Stimulated activated naive B cell treated with anti-CD40 and anti-IgM and Interleukin-4, amounts not matched to agents 10 μg/mL and 1 μg/mL and 100 μg/mL, for 72 hours (primary cell): ENCODE results near the gene PAK4.
A peak's percentile ranks its signal among the peaks of the same experiment; 100 is the strongest.

Source experiments
- ATAC-seq, 2 donors: fragments of 150-1000 bp; cut with Tn5 transposase; replicated peaks; 2 replicates each; pipeline ENCODE4 v1.10.0; 2021; ENCODE audit warnings: moderate library complexity in 1 of 2
- DNase-seq: peaks from one replicate; pipeline ENCODE4 v3.0.0; 2021
- H3K27ac Mint-ChIP-seq: one replicate; pipeline ENCODE4 v1.8.0; 2022; ENCODE audit warnings: mild to moderate bottlenecking, mixed read lengths
- H3K27me3 Mint-ChIP-seq, 2 donors: one replicate each; pipeline ENCODE4 v1.8.0; 2022; ENCODE audit warnings: mixed read lengths in 2 of 2
- H3K36me3 Mint-ChIP-seq, 2 donors: one replicate each; pipeline ENCODE4 v1.8.0; 2022; ENCODE audit warnings: mixed read lengths in 2 of 2, mild to moderate bottlenecking in 1 of 2
- H3K4me1 Mint-ChIP-seq, 2 donors: one replicate each; pipeline ENCODE4 v1.8.0; 2022; ENCODE audit warnings: mixed read lengths in 2 of 2, mild to moderate bottlenecking in 1 of 2
- H3K4me3 Mint-ChIP-seq, 2 donors: one replicate each; pipeline ENCODE4 v1.8.0; 2022; ENCODE audit warnings: mild to moderate bottlenecking in 2 of 2, mixed read lengths in 2 of 2, moderate library complexity in 1 of 2
- H3K9me3 Mint-ChIP-seq, 2 donors: one replicate each; pipeline ENCODE4 v1.8.0; 2022; ENCODE audit warnings: mixed read lengths in 2 of 2, mild to moderate bottlenecking in 1 of 2

PAK4 gene

GRCh38 chr19:39177736-39178135 lies 52.1 kb downstream of the PAK4 start:
- Mint-ChIP-seq H3K9me3 (no peaks in the 10 kb centered on the region), H3K4me1 (no peaks in the 10 kb centered on the region), H3K27me3 (no peaks in the 10 kb centered on the region), H3K4me3 (no peak overlapping the region), H3K27ac (no peak overlapping the region), H3K36me3 (peaks cover 24 to 41% of the 10 kb centered on the region in 2 donors)
- ATAC-seq = no peak
- no peak for DNase-seq

DNA sequence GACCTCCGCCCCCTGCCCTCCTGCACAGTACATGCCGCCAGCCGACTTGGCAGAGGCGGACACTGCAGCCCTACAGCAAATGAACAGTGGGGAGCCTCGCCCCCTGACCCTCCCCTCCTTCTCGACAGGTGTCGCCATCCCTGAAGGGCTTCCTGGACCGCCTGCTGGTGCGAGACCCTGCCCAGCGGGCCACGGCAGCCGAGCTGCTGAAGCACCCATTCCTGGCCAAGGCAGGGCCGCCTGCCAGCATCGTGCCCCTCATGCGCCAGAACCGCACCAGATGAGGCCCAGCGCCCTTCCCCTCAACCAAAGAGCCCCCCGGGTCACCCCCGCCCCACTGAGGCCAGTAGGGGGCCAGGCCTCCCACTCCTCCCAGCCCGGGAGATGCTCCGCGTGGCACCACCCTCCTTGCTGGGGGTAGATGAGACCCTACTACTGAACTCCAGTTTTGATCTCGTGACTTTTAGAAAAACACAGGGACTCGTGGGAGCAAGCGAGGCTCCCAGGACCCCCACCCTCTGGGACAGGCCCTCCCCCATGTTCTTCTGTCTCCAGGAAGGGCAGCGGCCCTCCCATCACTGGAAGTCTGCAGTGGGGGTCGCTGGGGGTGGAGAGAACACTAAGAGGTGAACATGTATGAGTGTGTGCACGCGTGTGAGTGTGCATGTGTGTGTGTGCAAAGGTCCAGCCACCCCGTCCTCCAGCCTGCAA lies 52.9 kb downstream of the PAK4 start:
- no peak overlapping the region for H3K27ac Mint-ChIP-seq
- no peak for ATAC-seq
- H3K27me3 Mint-ChIP-seq = no peaks in the 10 kb centered on the region
- no peak overlapping the region for H3K4me3 Mint-ChIP-seq
- no peaks in the 10 kb centered on the region for H3K9me3 Mint-ChIP-seq
- H3K4me1 Mint-ChIP-seq = no peaks in the 10 kb centered on the region
- peaks cover 21 to 45% of the 10 kb centered on the region in 2 donors for H3K36me3 Mint-ChIP-seq
- DNase-seq = no peak

GRCh38 chr19:39179754-39180153 lies 54.2 kb downstream of the PAK4 start:
- H3K27ac Mint-ChIP-seq = no peak overlapping the region
- no peaks in the 10 kb centered on the region for H3K4me1 Mint-ChIP-seq
- no peaks in the 10 kb centered on the region for H3K9me3 Mint-ChIP-seq
- ATAC-seq = no peak
- DNase-seq = no peak
- no peak overlapping the region for H3K4me3 Mint-ChIP-seq
- no peaks in the 10 kb centered on the region for H3K27me3 Mint-ChIP-seq
- H3K36me3 Mint-ChIP-seq = peaks cover 18 to 36% of the 10 kb centered on the region in 2 donors

- Mint-ChIP-seq H3K4me3 (no peak overlapping the region), H3K4me1 (no peaks in the 10 kb centered on the region), H3K9me3 (no peaks in the 10 kb centered on the region), H3K27me3 (no peaks in the 10 kb centered on the region), H3K27ac (no peak overlapping the region), H3K36me3 (peaks cover 18 to 34% of the 10 kb centered on the region in 2 donors)
- ATAC-seq (no peak), DNase-seq (no peak)
Measured at GRCh38 chr19:39180749-39181148, 55.2 kb downstream of the PAK4 start.

DNA sequence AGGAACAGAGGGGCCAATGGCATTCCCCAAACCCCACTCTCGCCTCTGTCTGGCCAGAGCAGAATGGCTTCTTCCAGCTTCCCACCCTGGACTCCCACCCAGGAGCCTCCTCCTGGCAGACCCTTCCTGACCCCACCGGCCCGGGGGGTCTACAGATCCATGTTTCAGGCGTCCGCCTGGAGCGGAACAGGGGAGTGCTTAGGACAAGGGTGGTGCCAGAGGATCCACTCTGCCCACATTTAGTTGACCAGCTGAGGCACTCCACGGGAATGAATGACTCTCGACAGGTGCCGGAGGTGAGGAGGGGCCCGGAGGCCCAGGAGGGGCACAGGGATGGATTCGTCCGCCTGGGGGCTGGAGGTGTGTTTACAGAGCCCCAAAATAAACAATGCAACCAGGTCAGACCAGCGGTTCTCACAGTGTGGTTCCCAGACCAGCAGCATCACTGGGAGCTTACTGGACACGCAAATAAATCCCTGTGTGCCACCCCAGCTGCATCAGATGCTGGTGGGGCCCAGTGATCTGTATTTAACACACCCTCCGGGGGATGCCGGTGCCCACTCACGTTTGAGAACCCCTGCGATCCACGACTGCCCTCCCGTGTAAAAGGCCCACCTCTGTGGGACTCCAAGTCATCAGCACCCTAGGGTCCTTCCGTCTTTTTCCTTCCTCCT lies 56.1 kb downstream of the PAK4 start:
- H3K36me3 Mint-ChIP-seq = peaks cover 18 to 29% of the 10 kb centered on the region in 2 donors
- no peaks in the 10 kb centered on the region for H3K27me3 Mint-ChIP-seq
- H3K4me3 Mint-ChIP-seq = no peak overlapping the region
- H3K4me1 Mint-ChIP-seq = no peaks in the 10 kb centered on the region
- DNase-seq (no peak), ATAC-seq (no peak)
- H3K27ac Mint-ChIP-seq = no peak overlapping the region
- no peaks in the 10 kb centered on the region for H3K9me3 Mint-ChIP-seq

GRCh38 chr19:39182174-39182505 lies 56.6 kb downstream of the PAK4 start:
- no peak overlapping the region for H3K4me3 Mint-ChIP-seq
- H3K27ac Mint-ChIP-seq = no peak overlapping the region
- ATAC-seq = no peak
- H3K36me3 Mint-ChIP-seq = peaks cover 16 to 26% of the 10 kb centered on the region in 2 donors
- peaks cover 0 to 3% of the 10 kb centered on the region in 2 donors for H3K27me3 Mint-ChIP-seq
- H3K4me1 Mint-ChIP-seq = no peaks in the 10 kb centered on the region
- H3K9me3 Mint-ChIP-seq = peaks cover 0 to under 1% of the 10 kb centered on the region in 2 donors
- no peak for DNase-seq

DNA sequence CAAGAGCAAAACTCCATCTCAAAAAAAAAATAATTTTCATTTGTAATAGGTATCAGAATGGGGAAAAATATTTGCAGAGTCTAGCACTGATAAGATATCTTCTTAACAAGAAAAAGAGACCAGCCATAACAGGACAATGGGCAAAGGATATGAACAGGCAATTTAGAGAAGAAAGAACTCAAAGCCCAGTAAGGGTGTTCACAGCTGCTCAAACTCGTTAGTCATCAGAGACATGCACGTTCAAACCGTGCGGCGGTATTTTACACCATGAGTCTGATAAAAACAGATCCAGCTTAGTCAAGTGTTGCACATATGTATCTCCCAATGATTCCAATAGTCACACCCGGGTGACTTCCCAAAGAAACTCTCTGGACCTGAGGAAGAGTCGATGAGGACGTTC lies 57.5 kb downstream of the PAK4 start:
- H3K4me1 Mint-ChIP-seq = no peaks in the 10 kb centered on the region
- no peak overlapping the region for H3K4me3 Mint-ChIP-seq
- DNase-seq = no peak
- no peak for ATAC-seq
- no peak overlapping the region for H3K27ac Mint-ChIP-seq
- H3K9me3 Mint-ChIP-seq = peaks cover 0 to 1% of the 10 kb centered on the region in 2 donors
- H3K36me3 Mint-ChIP-seq = peaks cover 11 to 18% of the 10 kb centered on the region in 2 donors
- H3K27me3 Mint-ChIP-seq = peaks cover 0 to 10% of the 10 kb centered on the region in 2 donors

DNA sequence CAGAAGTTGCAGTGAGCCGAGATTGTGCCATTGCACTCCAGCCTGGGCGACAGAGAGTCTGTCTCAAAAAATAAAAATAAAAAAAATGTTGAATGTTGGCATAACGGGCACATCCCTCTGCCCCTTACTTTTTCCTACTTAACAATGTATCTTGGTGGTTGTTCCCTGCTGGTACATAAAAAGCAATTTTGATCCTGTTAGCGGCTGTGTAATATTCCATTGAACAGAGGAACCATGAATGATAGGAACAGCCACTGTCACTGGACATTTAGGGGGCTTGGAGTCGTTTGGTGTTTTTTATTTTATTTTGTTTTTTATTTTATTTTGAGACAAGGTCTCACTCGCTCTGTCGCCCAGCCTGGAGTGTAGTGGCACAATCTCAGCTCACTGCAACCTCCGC lies 60.8 kb downstream of the PAK4 start:
- H3K36me3 Mint-ChIP-seq = peaks cover 2 to 8% of the 10 kb centered on the region in 2 donors
- DNase-seq = no peak
- no peak overlapping the region for H3K4me3 Mint-ChIP-seq
- peaks cover 0 to 1% of the 10 kb centered on the region in 2 donors for H3K9me3 Mint-ChIP-seq
- ATAC-seq = no peak
- no peaks in the 10 kb centered on the region for H3K4me1 Mint-ChIP-seq
- H3K27ac Mint-ChIP-seq = no peak overlapping the region
- H3K27me3 Mint-ChIP-seq = peaks cover 7 to 31% of the 10 kb centered on the region in 2 donors

GRCh38 chr19:39187552-39187943 lies 62.0 kb downstream of the PAK4 start:
- ATAC-seq (peak; percentile 10 to 14), DNase-seq (no peak)
- Mint-ChIP-seq H3K27ac (no peak overlapping the region), H3K9me3 (peaks cover 0 to 1% of the 10 kb centered on the region in 2 donors), H3K36me3 (peaks cover 2 to 3% of the 10 kb centered on the region in 2 donors), H3K4me1 (no peaks in the 10 kb centered on the region), H3K4me3 (no peak overlapping the region), H3K27me3 (peaks cover 7 to 31% of the 10 kb centered on the region in 2 donors)

DNA sequence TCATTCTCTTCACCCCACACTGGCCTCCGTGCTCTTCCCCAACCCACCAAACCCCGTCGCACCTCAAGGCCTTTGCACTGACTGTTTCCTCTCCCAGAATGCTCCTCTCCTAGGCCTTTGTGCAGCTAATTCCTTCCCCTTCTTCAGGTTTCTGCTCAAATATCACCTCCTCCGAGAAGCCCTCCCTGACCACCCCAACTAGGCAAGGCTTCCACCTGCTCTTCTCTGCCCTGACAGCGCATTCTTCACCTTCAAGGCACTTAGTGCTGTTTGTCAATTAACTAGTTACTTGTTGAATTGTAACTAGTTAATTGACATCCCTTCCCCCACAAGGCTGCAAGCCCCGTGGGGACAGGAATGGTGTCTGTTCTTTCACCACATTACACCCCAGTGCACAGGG lies 63.4 kb downstream of the PAK4 start:
- Mint-ChIP-seq H3K36me3 (peaks cover 0 to 2% of the 10 kb centered on the region in 2 donors), H3K9me3 (peaks cover 0 to 1% of the 10 kb centered on the region in 2 donors), H3K4me3 (no peak overlapping the region), H3K27ac (no peak overlapping the region), H3K27me3 (peaks cover 13 to 38% of the 10 kb centered on the region in 2 donors), H3K4me1 (no peaks in the 10 kb centered on the region)
- DNase-seq = no peak
- no peak for ATAC-seq

DNA sequence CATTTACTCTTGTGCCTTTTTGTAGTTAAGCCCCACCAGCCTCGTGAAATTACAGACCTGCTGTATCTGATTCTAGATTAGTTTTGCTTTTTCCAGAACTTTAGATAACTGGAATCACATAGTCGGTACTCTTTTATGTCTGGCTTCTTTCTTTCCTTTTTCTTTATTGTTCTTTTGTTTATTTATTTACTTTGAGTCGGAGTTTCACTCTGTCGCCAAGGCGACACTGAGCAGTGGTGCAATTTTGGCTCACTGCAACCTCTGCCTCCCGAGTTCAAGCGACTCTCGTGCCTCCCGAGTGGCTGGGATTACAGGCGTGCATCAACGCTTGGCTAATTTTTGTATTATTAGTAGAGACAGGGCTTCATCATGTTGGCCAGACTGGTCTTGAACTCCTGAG lies 65.2 kb downstream of the PAK4 start:
- peaks cover 0 to 1% of the 10 kb centered on the region in 2 donors for H3K9me3 Mint-ChIP-seq
- no peak overlapping the region for H3K27ac Mint-ChIP-seq
- H3K4me1 Mint-ChIP-seq = peaks cover 0 to 5% of the 10 kb centered on the region in 2 donors
- H3K4me3 Mint-ChIP-seq = no peak overlapping the region
- H3K36me3 Mint-ChIP-seq = peaks cover 0 to 2% of the 10 kb centered on the region in 2 donors
- ATAC-seq (no peak), DNase-seq (no peak)
- peaks cover 24 to 48% of the 10 kb centered on the region in 2 donors for H3K27me3 Mint-ChIP-seq

- H3K4me1 Mint-ChIP-seq = peaks cover 8 to 21% of the 10 kb centered on the region in 2 donors
- H3K4me3 Mint-ChIP-seq = no peak overlapping the region
- DNase-seq = no peak
- no peaks in the 10 kb centered on the region for H3K9me3 Mint-ChIP-seq
- peaks cover 41 to 59% of the 10 kb centered on the region in 2 donors for H3K27me3 Mint-ChIP-seq
- no peak overlapping the region for H3K27ac Mint-ChIP-seq
- no peaks in the 10 kb centered on the region for H3K36me3 Mint-ChIP-seq
- no peak for ATAC-seq
Measured at GRCh38 chr19:39192846-39193245, 67.3 kb downstream of the PAK4 start.

DNA sequence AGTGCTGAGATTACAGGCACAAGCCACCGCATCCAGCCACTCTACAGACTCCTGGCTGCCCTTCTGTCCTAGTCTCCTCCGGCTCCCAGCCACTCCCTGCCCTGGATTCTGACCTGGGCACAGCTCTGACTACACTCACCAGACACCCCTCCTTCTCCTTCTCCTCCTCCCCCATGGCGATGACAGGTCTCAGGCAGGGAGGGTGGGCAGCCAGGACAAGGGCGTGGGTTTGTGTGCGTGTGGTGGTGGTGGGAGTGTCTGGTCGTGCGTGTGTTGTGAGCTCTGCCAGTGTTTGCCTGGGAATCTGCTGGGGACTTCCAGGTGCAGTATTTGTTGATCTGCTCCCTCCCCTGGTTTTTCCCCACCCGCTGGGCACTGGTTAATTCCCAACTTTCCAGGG lies 68.2 kb downstream of the PAK4 start:
- H3K27ac Mint-ChIP-seq = peak overlapping the region; percentile 65
- peaks cover 49 to 60% of the 10 kb centered on the region in 2 donors for H3K27me3 Mint-ChIP-seq
- H3K4me3 Mint-ChIP-seq = no peak overlapping the region

DNA sequence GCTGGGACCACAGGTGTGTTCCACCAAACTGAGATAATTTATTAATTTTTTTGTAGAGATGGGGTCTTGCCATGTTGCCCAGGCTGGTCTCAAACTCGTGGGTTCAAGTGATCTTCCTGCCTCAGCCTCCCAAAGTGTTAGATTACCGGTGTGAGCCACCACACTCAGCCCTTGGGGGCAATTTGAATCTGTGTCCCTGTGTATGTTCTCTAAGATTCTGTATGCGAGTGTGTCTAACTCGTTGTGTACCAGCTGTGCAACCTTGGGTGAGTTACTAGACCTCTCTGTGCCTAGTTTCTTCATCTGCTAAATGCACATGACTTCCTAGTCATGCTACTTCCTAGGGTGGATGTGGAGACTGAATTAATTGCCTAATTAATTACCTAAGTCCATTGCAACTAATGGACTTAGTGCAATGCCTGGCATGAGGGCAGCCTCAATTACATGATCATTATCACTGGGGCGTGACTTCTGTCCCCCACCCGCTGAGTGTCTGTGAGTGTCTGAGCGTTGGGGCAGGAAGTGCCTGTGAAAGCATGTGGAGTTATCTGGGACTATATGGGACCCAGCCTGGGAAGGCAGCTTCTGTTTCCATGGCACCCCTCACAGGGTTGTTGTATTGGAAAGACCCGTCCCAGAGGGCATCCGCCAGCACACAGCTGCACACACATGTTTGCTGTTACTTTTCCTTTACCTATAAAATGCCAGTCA lies 69.4 kb downstream of the PAK4 start:
- H3K4me1 Mint-ChIP-seq = peaks cover 9 to 23% of the 10 kb centered on the region in 2 donors
- ATAC-seq = no peak
- no peak overlapping the region for H3K27ac Mint-ChIP-seq
- H3K9me3 Mint-ChIP-seq = no peaks in the 10 kb centered on the region
- H3K4me3 Mint-ChIP-seq = no peak overlapping the region
- DNase-seq = no peak
- H3K36me3 Mint-ChIP-seq = no peaks in the 10 kb centered on the region
- peaks cover 52 to 65% of the 10 kb centered on the region in 2 donors for H3K27me3 Mint-ChIP-seq

More for the DNA sequence above, 68.2 kb downstream of the PAK4 start:
- ATAC-seq (no peak), DNase-seq (no peak)
- Mint-ChIP-seq H3K9me3 (no peaks in the 10 kb centered on the region), H3K4me1 (peaks cover 9 to 23% of the 10 kb centered on the region in 2 donors), H3K36me3 (no peaks in the 10 kb centered on the region)
